Lung microvascular endothelial cell (primary cell): ENCODE measurements around the gene STAT6. TPM values are rescaled to one million over a fixed set of nuclear protein-coding genes. Genes with fewer than 3 reads are reported as not detected.
"Not testable (repeated sequence)": the region's sequence is repeated elsewhere in the genome, so short reads cannot be mapped to it uniquely, and the experiment has no call there.

Source experiments
- DNase-seq, 2 donors: peaks; one replicate each; pipeline versions ENCODE4 v3.0.0 to v3.0.0-alpha.2; 2010; ENCODE audit warnings: low read depth in 2 of 2
- total RNA-seq: library from RNA; depleted of rRNA; stranded (reverse); fragments of >200 nt; gene quantifications from 2 replicates; pipeline ENCODE4 v1.2.1, GENCODE V29; 2014

Gene STAT6
- total RNA-seq, 1 donor from 2014 or later: 6.7 TPM

DNA sequence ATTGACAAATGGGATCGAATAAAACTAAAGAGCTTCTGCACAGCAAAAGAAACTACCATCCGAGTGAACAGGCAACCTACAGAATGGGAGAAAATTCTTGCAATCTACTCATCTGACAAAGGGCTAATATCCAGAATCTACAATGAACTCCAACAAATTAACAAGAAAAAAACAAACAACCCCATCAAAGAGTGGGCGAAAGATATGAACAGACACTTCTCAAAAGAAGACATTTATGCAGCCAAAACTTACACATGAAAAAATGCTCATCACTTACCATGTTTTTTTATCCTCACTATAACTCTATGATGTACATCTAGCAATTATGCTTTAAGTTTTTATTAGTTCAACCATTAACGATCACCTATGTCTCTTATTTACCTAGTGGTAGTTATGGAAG lies 57.3 kb downstream of the STAT6 start:
- DNase-seq: not testable (repeated sequence)

DNA sequence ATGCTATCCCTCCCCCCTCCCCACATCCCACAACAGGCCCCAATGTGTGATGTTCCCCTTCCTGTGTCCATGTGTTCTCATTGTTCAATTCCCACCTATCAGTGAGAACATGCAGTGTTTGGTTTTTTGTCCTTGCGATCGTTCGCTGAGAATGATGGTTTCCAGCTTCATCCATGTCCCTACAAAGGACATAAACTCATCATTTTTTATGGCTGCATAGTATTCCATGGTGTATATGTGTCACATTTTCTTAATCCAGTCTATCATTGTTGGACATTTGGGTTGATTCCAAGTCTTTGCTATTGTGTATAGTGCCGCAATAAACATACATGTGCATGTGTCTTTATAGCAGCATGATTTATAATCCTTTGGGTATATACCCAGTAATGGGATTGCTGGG lies 58.0 kb downstream of the STAT6 start:
- DNase-seq: not testable (repeated sequence)

DNA sequence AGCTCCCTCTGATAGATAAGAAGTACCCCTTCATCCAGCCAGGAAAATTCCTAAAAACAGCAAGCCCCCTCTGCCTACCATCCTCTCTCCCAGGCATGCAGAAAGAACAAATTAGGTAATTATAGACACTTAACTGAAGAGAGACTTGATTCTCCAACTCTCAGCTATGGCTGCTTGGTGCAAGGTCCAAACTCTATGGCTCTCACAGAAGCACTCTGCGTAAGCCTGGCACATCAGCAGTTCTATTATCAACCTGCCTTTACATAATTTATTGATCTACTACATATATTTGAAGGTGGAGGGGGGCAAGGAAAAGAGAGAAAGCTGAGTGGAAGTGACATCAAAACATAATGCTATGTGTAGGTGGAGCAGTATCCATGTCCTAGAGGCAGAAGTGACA lies 60.2 kb downstream of the STAT6 start:
- DNase-seq: no peak

DNA sequence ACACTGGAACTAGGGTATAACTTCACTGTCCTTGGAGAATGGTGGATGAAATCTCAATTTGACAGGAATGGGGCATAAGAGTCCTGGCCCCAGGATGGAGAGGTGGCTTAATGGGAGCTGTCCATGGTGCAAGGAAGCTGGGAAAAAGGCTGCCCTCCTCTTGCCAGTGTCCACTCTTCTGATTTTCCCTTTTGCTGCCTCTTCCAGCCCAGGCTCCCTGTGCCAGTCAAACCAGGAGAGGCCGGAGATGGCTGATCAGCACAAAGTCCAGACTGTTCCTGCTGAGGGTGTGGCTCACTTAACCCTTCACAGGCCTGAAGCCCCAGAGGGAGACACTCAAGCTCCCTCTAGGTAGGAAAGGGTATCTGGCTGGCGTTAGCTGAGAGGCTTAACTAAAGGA lies 61.3 kb downstream of the STAT6 start, which contains the start of gene MYO1A:
Gene MYO1A (minus strand): TSS at position 240 of the 400 bp plus-strand sequence. CDS start 1,806 bp downstream, outside the sequence.
- DNase-seq: peak; percentile 4 to 22

DNA sequence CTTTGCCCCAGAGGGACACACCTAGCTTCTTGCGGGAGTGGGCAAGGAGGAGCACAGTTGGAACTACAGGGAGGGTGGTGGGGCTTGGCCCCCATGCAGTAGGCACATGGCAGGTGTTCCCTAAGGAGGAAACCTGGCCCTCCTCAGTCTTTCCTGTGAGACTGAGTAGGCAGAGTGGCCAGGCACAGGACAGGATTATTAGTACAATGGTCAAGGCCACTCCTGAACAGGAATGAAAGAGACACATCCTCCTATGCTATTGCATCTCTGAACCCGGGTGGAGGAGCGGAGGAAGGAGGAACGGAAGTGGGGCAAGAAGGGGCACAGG lies 62.1 kb downstream of the STAT6 start:
- DNase-seq: no peak

DNA sequence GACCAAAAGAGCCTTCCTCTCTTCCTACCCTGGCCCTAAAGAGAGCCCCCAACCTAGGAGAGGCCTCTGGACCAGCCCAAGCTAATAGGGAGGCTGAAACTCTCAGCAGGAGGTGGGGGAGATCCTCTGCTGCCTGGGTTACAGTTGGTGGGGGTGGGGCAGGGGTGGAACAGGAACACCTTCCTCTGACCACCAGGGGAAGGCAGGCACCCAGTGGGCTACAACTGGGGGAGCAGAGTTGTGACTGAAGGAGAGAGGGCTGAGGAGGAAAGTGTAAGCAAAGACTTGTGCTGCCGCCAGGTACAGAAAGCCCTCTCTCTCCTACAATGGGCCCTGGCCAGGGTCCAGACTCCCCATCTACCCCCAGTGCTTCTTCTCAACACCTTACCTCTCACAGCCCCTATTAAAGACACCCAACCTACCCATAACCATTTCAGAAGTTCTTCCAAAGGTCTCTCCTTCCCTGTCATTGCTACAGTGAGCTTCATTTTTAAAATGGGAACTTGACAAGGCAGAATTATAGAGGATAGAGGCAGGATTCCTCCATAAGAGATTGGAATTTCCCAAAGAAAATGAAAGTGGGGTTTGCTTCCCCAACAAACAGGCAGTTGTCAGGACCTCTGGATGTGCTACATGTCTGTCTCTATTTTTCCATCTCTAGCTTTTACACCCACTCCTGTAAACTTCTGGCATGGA lies 62.6 kb downstream of the STAT6 start:
- DNase-seq: no peak

DNA sequence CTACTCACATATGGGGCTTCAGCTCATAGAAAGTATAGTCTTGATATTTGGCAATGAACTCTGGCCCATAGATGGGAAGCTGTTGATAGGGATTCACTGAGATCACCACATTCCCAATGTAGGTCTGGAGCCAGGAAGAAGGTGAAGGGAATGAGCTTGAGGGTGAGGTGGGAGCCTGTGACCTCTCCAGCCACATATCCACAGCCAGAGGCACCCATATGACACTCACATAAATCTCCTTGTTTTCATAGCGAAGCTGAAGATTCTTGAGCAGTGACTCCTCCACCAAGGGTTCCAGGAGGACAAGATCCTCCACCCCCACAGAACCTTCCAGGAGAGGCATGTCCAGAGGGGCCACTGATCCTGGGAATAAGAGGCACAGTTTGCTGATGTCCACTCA lies 63.2 kb downstream of the STAT6 start:
- no peak for DNase-seq

DNA sequence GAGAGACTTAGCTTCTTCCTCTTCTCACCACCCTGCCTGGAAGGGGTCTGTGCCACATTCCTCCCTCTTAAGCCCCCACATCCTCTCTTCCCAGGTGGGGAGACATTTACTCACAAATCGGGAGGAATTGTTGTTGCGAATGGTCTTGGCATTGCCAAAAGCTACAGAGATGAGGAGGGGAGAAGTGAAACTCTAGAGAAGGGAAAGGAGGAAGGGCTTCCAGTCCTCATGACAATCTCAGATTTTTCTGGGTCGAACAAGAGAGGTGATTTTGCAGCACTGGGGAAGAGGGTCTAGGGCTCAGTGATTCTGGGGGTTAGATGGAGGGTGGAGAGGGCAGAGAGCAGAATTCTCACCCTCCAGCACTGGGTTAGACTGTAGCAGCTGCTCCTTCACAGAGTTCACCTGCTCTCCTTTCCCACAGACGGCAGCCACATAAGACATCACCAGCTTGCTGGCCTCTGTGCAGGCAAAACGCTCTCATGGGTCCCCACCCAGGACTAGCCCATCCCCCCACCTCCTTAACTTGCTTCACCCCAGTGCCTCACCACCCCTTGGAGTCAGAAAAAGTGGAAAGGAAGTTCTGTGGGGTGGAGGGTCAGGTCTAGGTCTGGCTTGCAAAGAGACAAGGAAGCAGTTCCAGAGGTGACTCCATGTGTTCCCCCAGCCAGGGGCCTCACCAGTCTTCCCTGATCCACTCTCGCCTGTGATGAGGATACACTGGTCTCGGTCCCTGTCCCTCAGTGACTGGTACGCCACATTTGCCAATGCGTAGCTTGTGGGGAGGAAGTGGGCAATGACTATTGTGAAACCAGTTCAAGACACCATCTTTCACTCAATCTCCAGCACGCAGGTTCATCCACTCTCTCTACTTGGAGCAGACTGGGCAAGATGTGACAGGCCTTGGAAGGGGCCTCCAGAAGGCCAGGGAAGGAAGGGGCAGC lies 63.9 kb downstream of the STAT6 start:
- DNase-seq: no peak

DNA sequence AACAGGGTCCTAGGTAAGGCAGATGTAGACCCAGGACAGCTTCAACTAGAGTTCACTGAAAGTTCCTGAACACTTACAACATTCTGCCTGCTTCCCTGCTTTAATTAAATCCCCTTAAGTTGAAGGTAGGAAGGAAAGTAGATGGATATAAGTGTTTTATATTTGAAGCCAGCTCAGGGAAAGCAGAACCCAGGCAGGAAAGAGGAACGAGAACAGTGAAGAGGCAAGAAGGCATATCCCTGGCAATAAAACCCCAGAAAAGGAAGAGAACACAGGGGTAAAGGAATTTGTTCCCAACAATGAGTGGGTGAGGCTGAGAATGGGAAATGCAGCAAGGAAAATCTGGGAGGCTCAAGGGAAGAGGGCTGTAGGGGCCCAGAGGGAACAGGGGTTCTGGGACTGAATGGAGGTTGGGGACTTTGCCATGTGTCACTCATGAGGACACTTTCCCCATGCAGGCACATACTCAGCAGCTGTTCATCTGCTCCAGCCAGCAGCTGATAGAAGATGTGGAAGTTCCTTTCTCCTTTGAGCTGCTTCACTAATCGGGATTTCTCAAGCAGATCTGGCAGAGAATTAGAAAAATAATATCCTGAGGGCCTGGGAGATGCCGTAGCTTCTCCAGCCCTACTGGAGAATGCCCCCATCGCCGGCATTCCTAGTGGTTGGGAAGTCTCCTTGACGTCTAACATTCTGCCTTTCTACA lies 64.9 kb downstream of the STAT6 start:
- DNase-seq: no peak

Other genes starting within 250 kb of the STAT6 start
- not detected in 2 replicates for gene SDR9C7, start 177.0 kb downstream of the STAT6 start, total RNA-seq
- gene RDH16, start 153.8 kb downstream of the STAT6 start, total RNA-seq: under 0.01 TPM in 2 replicates
- gene ZBTB39, start 104.8 kb downstream of the STAT6 start, total RNA-seq: 5.4 and 8.9 TPM in 2 replicates
- not detected in 2 replicates for gene TAC3, start 94.8 kb downstream of the STAT6 start, total RNA-seq
- gene MYO1A, start 61.2 kb downstream of the STAT6 start, total RNA-seq: not detected in 2 replicates
- gene NEMP1, start 32.6 kb downstream of the STAT6 start, total RNA-seq: 2.8 and 3.6 TPM in 2 replicates
- 4.4 and 9.3 TPM in 2 replicates for gene NAB2, start 22.2 kb downstream of the STAT6 start, total RNA-seq
- gene LRP1, start 17.1 kb upstream of the STAT6 start, total RNA-seq: 0.60 and 1.3 TPM in 2 replicates
- not detected in 2 replicates for gene LRP1-AS, start 36.3 kb upstream of the STAT6 start, total RNA-seq
- under 0.01 TPM in 1 of 2 replicates, not detected in the other for gene NXPH4, start 105.4 kb upstream of the STAT6 start, total RNA-seq
- 120 and 142 TPM in 2 replicates for gene SHMT2, start 118.3 kb upstream of the STAT6 start, total RNA-seq
- gene STAC3, start 139.8 kb upstream of the STAT6 start, total RNA-seq: 0.22 and 0.40 TPM in 2 replicates